HG02571 (cell line): ENCODE data around the gene HP1BP3.

Experiments
- ATAC-seq: cut with Tn5 transposase; IDR thresholded peaks from one replicate; pipeline ENCODE4 v1.9.1; 2021; ENCODE audit warnings: mild to moderate bottlenecking, moderate library complexity; ENCODE audit not compliant: unreplicated experiment

The HP1BP3 gene

GRCh38 chr1:20715406-20715805, 71.7 kb downstream of the HP1BP3 start:
- no peak for ATAC-seq

GRCh38 chr1:20713440-20713839, 73.7 kb downstream of the HP1BP3 start:
- ATAC-seq: no peak

- ATAC-seq: no peak
Observed at GRCh38 chr1:20712215-20712577, 74.9 kb downstream of the HP1BP3 start.

GRCh38 chr1:20711285-20712214, 75.6 kb downstream of the HP1BP3 start:
- no peak for ATAC-seq

GRCh38 chr1:20710469-20711284, 76.4 kb downstream of the HP1BP3 start:
- ATAC-seq: no peak

GRCh38 chr1:20709868-20710267, 77.2 kb downstream of the HP1BP3 start:
- ATAC-seq: no peak

GRCh38 chr1:20708891-20709290, 78.2 kb downstream of the HP1BP3 start:
- no peak for ATAC-seq

- ATAC-seq: no peak
Observed at GRCh38 chr1:20708057-20708456, 79.0 kb downstream of the HP1BP3 start.

GRCh38 chr1:20706841-20707240, 80.3 kb downstream of the HP1BP3 start:
- no peak for ATAC-seq

GRCh38 chr1:20705203-20705755, 81.8 kb downstream of the HP1BP3 start:
- no peak for ATAC-seq

GRCh38 chr1:20704390-20705202, 82.5 kb downstream of the HP1BP3 start:
- ATAC-seq: no peak

- no peak for ATAC-seq
Observed at GRCh38 chr1:20703124-20703756, 83.9 kb downstream of the HP1BP3 start.

GRCh38 chr1:20702416-20702815, 84.7 kb downstream of the HP1BP3 start:
- ATAC-seq: no peak

GRCh38 chr1:20701847-20702246, 85.3 kb downstream of the HP1BP3 start:
- no peak for ATAC-seq

- ATAC-seq: no peak
Observed at GRCh38 chr1:20701446-20701845, 85.7 kb downstream of the HP1BP3 start.

GRCh38 chr1:20700636-20701215, 86.4 kb downstream of the HP1BP3 start:
- ATAC-seq: no peak

GRCh38 chr1:20699558-20699957, 87.5 kb downstream of the HP1BP3 start:
- no peak for ATAC-seq

- no peak for ATAC-seq
Observed at GRCh38 chr1:20698195-20698910, 88.8 kb downstream of the HP1BP3 start.

GRCh38 chr1:20697563-20697962, 89.5 kb downstream of the HP1BP3 start:
- ATAC-seq: no peak
